Retinal pigment epithelial cell (primary cell): ENCODE measurements around the gene TPD52L1.

ENCODE experiments used
- DNase-seq: peaks from one replicate; pipeline ENCODE4 v3.0.0-alpha.2; 2010; ENCODE audit warnings: low read depth
- H3K4me3 ChIP-seq: 2 replicates; pipeline ENCODE4 v1.5.1; 2011; ENCODE audit warnings: mild to moderate bottlenecking, low read length, control low read depth, moderate library complexity
- TF ChIP-seq, protein P1 (sequence below): conservative IDR thresholded peaks from 2 replicates; pipeline ENCODE4 v1.5.1; 2011; ENCODE audit warnings: low read depth, low read length, control low read depth, inconsistent platforms

The TPD52L1 gene

DNA sequence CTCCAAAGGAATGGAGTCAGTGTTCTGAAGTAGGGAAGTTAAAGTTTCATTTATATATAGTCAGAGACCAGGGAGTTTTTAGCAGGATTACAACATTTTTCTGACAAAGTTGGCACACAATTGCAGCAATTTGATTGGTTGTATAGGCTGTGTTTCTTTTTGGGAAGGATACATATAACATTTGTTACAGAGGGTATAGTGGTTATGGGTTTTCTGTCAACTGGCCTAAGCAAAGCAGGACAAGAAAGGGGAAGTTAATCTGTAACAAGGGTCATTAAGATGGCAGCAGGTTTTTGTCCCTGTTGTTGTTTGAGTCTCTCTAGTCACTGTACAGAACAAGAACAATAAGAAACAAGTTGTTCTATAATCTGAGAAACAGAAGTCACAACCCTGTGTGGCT lies 41.4 kb downstream of the TPD52L1 start:
- TF ChIP-seq, protein P1, sequence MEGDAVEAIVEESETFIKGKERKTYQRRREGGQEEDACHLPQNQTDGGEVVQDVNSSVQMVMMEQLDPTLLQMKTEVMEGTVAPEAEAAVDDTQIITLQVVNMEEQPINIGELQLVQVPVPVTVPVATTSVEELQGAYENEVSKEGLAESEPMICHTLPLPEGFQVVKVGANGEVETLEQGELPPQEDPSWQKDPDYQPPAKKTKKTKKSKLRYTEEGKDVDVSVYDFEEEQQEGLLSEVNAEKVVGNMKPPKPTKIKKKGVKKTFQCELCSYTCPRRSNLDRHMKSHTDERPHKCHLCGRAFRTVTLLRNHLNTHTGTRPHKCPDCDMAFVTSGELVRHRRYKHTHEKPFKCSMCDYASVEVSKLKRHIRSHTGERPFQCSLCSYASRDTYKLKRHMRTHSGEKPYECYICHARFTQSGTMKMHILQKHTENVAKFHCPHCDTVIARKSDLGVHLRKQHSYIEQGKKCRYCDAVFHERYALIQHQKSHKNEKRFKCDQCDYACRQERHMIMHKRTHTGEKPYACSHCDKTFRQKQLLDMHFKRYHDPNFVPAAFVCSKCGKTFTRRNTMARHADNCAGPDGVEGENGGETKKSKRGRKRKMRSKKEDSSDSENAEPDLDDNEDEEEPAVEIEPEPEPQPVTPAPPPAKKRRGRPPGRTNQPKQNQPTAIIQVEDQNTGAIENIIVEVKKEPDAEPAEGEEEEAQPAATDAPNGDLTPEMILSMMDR, result no peak
- no peak for DNase-seq
- no peak overlapping the region for H3K4me3 ChIP-seq

GRCh38 chr6:125195526-125195925 lies 42.0 kb downstream of the TPD52L1 start:
- no peak for DNase-seq
- TF ChIP-seq, protein P1, result no peak
- no peak overlapping the region for H3K4me3 ChIP-seq

DNA sequence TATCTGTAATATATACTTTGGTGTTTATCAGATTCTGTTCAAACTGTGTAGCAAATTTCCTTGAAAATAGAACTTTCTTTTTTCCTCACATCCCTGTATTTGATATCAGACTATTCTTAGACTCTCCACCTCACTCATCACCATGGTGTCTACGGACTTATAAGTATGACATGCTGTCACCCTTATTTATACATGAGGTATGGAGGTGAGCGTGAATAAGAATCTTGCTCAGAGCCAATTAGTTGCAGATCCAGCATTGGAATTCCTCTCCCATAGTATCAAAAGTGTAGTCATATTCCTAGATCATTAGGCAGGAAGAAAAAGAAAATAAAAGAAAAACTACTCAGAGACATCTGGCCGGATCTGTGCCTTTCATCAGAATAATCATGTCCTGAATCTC lies 43.0 kb downstream of the TPD52L1 start:
- DNase-seq, result no peak
- TF ChIP-seq, protein P1, result no peak
- no peak overlapping the region for H3K4me3 ChIP-seq

DNA sequence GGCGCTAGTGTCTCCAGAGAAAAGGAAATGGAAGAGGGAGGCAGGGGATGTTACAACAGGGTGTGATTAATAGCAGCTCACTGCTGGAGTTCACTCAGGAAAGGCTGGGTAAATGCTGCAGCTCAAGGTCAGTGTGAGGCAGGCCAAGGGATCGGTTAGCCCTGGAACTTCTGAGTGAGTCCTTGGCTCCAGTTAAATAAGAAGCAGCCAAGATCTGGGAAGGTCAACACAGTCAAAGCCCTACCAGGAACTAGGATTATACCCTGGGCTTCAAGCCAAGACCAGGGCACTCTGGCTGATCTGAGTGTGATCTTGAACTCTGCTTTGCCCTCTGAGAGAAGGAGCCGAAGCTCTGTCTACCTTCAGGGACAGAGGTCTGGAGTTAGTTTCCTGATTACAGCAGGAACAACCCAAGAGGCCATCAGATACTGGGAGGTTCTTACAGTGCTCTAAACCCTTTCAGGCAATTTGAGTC lies 44.3 kb downstream of the TPD52L1 start:
- peak; percentile 75 for DNase-seq
- H3K4me3 ChIP-seq, result no peak overlapping the region

DNA sequence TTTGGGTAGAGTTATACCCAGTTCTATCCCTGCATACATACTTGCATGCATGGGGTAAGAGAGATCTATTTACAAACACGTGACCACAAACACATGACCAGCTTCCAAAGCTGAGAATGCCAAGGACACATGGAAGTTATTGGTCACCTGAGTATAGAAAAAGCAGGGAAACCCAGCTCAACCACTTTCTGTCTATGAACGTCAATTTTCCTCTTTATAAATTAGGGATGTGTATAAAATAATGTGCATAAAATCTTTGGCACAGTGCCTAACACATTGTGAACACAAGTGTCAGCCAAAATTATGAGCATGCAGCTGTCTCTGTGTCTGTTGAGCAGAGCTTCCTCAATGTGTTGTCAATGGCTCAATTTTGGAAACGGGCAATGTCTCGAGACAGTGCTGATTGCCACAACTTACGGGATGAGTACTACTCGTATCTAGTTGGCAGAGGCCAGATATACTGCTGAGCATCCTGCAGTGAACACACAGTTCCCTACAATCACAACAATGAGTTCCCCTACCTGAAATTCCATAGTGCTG lies 44.9 kb downstream of the TPD52L1 start:
- H3K4me3 ChIP-seq, result no peak overlapping the region
- no peak for DNase-seq
- TF ChIP-seq, protein P1, result no peak

More for the DNA sequence above, 44.3 kb downstream of the TPD52L1 start:
- TF ChIP-seq, protein P1, result no peak

DNA sequence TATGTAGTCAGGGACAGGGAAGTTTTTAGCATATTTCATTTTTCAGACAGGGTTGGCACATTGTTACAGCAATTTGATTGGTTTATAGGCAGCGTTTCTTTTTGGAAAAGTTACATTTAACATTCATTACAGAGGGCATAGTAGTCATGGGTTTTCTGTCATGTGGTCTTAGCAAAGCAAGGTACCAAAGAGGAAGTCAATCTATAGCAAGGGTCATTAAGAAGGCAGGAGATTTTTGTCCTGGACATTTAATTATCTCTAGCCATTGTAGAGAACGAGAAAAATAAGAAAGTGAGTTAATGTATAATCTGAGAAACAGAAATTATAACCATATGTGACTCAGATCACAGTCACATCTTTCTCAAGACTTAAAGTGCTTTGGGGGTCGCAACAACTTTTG lies 47.4 kb downstream of the TPD52L1 start:
- no peak overlapping the region for H3K4me3 ChIP-seq
- TF ChIP-seq, protein P1, result no peak
- DNase-seq, result no peak

GRCh38 chr6:125201961-125202729 lies 48.6 kb downstream of the TPD52L1 start:
- TF ChIP-seq, protein P1, result no peak
- DNase-seq, result peak; percentile 87
- no peak overlapping the region for H3K4me3 ChIP-seq
